Measurements from ENCODE around the gene RAB3C.

RAB3C gene

DNA sequence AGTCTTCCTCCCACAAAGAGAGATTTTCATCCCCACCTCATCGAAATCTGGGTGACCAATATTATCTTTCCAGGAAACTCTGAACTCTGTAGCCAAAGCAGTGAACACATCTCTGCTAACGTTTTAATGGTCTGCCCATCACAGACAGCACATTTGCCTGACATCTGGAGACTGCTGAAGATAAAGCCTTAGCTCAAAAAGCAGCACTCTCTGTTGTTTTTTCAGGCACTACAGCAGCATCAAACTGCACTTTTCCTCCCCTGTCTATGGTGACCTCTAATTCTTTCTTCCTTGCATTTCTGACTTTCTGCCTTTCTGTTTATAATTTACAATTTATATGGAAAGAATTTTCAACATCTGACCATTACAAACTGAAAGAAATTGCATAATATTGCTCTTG, 66.8 kb downstream of the RAB3C start:
- no peak for DNase-seq (ENCODE audit: extremely low spot score)
- ChIA-PET CTCF (interaction anchor here (1.8 kb wide), 1 partner anchor 16 kb away, joined by 4 read pairs; no protein-coding TSS in a partner anchor), POLR2A (no interaction called here)
- TF ChIP-seq, protein P1, sequence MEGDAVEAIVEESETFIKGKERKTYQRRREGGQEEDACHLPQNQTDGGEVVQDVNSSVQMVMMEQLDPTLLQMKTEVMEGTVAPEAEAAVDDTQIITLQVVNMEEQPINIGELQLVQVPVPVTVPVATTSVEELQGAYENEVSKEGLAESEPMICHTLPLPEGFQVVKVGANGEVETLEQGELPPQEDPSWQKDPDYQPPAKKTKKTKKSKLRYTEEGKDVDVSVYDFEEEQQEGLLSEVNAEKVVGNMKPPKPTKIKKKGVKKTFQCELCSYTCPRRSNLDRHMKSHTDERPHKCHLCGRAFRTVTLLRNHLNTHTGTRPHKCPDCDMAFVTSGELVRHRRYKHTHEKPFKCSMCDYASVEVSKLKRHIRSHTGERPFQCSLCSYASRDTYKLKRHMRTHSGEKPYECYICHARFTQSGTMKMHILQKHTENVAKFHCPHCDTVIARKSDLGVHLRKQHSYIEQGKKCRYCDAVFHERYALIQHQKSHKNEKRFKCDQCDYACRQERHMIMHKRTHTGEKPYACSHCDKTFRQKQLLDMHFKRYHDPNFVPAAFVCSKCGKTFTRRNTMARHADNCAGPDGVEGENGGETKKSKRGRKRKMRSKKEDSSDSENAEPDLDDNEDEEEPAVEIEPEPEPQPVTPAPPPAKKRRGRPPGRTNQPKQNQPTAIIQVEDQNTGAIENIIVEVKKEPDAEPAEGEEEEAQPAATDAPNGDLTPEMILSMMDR (IDR thresholded peaks at IDR 0.05; ENCODE audit: control extremely low read depth, extremely low read depth, low read depth, missing control alignments) = no peak

DNA sequence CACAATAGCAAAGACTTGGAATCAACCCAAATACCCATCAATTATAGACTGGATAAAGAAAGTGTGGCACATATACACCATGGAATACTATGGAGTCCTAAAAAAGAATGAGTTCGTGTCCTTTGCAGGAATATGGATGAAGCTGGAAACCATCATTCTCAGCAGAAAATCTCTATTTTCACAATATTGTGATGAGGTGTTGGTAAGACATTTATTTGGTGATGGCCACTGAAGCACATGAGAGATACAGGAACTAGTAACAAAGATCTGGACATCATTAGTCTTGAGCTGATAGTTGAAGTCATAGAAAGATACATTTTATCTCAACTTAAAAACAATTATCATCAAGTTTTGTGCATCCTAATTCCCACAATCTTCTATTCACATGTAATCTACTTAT, 70.6 kb downstream of the RAB3C start:
- TF ChIP-seq, protein P1 (IDR thresholded peaks at IDR 0.05; ENCODE audit: control extremely low read depth, extremely low read depth, low read depth, missing control alignments) = no peak
- no peak for DNase-seq (ENCODE audit: extremely low spot score)
- CTCF ChIA-PET = no interaction called here
- POLR2A ChIA-PET = no interaction called here

DNA sequence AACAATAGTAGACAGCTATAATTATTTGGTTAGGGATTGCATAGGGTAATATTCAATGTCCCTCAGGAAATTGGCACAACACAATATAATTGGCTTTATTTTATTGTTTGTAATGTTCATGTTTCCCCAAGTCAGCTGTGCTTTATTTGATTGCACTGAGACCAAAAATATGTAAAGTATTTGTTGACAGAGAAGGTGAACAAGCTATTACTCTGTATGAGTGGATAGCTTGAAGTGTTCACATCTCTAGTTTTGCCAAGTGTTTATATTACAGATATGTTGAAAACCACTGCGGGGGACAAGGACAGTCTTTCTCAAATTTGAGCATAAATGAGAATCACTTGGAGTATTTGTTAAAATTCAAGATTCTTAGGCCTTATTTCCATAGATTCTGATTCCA, 83.3 kb downstream of the RAB3C start:
- no peak for DNase-seq (ENCODE audit: extremely low spot score)
- TF ChIP-seq, protein P1 (IDR thresholded peaks at IDR 0.05; ENCODE audit: control extremely low read depth, extremely low read depth, low read depth, missing control alignments) = no peak
- ChIA-PET CTCF (interaction anchor here (1.0 to 3.8 kb wide), 3 partner anchors 13 to 24 kb away, joined by 4 to 20 read pairs (median 4); no protein-coding TSS in a partner anchor), POLR2A (no interaction called here)

DNA sequence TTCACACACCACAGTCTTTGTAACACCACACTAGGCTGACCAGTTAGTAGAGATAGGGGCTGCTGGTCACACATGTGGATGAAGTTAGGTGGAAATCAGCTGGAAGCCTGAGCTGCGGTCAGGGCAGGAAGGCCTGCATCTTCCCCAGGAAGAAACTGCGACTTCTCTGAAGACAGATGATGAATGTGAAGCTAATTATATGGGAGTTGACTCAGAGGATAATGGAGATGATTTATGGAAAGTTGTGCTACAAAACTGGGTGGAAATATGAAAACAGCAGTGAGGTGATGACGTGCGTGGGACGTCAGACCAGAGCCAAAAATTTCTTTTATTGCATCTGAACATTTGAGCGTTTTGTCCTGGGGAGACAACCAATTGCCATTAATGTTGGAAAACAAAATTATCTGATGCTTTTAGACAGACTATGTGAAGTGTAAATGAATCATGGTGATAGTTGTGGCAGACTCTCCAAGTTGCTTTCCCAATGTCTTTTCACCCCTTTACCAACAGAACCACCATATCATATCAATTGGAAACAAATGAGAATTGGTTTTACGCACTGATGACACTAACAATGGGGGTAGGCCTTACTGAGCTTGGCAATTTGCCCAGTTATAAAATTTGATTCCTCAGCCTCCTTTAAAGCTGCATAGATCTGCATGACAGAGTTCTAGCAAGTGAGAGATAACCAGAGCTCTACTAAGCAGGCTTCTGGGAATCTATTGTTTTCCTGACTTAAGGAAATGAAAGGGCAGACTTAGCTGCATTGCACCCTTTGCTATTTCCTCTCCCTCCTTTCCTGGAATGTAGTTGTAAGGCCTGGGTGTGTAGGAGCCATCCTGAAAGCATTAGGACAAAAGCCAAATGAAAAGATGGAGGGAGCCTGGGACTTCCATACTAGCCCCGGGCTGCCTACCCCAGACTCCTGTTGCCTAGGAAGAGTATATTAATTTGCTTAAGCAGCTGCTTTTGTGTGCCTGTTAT, 84.0 kb downstream of the RAB3C start:
- no peak for DNase-seq (ENCODE audit: extremely low spot score)
- ChIA-PET POLR2A (no interaction called here), CTCF (interaction anchor here (1.0 to 3.8 kb wide), 3 partner anchors 12 to 25 kb away, joined by 4 to 20 read pairs (median 4); no protein-coding TSS in a partner anchor)
- TF ChIP-seq, protein P1 (IDR thresholded peaks at IDR 0.05; ENCODE audit: control extremely low read depth, extremely low read depth, low read depth, missing control alignments) = no peak

DNA sequence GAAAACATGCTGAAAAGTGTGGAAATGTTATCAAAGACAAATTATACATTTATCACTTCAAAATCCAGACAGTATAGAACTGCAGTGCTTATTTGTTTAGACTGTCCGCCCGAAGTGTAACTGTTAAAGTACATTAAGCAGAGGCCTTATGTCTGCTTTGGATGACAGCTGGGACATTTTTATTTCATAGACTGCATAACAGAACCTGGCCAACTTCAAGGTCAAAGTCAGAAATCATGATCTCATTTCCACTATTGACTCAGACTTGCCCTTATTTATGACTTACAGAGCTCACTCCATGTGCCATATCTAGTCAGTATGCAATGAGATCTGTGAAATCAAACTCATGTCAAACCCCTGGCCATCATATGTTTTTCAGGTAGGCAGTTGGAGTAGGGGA, 87.7 kb downstream of the RAB3C start:
- DNase-seq (ENCODE audit: extremely low spot score) = no peak
- TF ChIP-seq, protein P1 (IDR thresholded peaks at IDR 0.05; ENCODE audit: control extremely low read depth, extremely low read depth, low read depth, missing control alignments) = no peak
- POLR2A ChIA-PET = no interaction called here

DNA sequence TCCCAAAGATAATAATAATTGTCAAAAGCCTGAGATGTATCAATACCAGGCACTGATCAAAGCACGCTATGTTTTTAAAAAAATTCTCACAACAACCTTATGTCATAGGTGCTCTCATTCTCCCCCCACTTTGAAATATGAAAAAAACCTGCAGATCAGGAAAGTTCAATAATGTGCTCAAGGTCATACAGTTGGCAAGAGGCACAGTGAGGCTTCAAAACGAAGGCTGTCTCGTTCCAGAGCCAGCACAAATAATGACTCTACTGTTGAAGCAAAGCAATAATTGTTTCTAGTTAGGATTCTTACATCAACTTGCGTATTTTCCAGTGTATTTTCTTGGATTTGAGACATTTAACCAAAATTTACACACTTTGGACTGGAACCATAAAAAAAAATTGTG, 88.3 kb downstream of the RAB3C start:
- no peak for DNase-seq (ENCODE audit: extremely low spot score)
- ChIA-PET POLR2A (no interaction called here), CTCF (no interaction called here)
- TF ChIP-seq, protein P1 (IDR thresholded peaks at IDR 0.05; ENCODE audit: control extremely low read depth, extremely low read depth, low read depth, missing control alignments) = no peak

More for the DNA sequence above, 87.7 kb downstream of the RAB3C start:
- CTCF ChIA-PET = no interaction called here

Data from GM10248 (cell line).